K562 (cell line): Measurements from ENCODE around the gene AK2. TPM values are rescaled to one million over a fixed set of nuclear protein-coding genes. Genes with fewer than 3 reads are reported as not detected.

ENCODE experiments used
- ADNP ChIP-seq: fragments of 200-800 bp; sonication (Bioruptor generic); IDR thresholded peaks from 2 replicates; pipeline ENCODE4 v1.6.1; 2016; ENCODE audit warnings: missing genetic modification characterization, missing compliant biosample characterization
- DPF2 ChIP-seq: fragments of 450-650 bp; IDR thresholded peaks from 2 replicates; pipeline ENCODE4 v1.6.1; 2016
- EP300 ChIP-seq: IDR thresholded peaks from 2 replicates; pipeline ENCODE4 v1.6.1; 2012; ENCODE audit warnings: low read length, improper control_type of control experiment
- ESRRB ChIP-seq: fragments of 250-450 bp; sonication (Bioruptor Pico); IDR thresholded peaks from 2 replicates; pipeline ENCODE4 v1.5.0; 2020; ENCODE audit warnings: mild to moderate bottlenecking, moderate library complexity, borderline replicate concordance
- GATA2 ChIP-seq: sonication (generic); formaldehyde crosslinking; IDR thresholded peaks from 2 replicates; pipeline ENCODE4 v1.4.0; 2020; ENCODE audit warnings: mild to moderate bottlenecking, missing genetic modification reagents
- HCFC1 ChIP-seq: IDR thresholded peaks from 2 replicates; pipeline ENCODE4 v1.6.1; 2012; ENCODE audit warnings: low read depth, low read length, improper control_type of control experiment
- MYC ChIP-seq, 2 experiments: fragments of 250-450 bp in 1 of 2; sonication (Bioruptor Pico) in 1 of 2; IDR thresholded peaks; 2 replicates each; pipeline versions ENCODE4 v1.5.1 to v1.6.1; 2012 to 2021; ENCODE audit warnings: low read depth in 2 of 2, borderline replicate concordance in 1 of 2, improper control_type of control experiment in 1 of 2, low read length in 1 of 2, mild to moderate bottlenecking in 1 of 2, moderate library complexity in 1 of 2
- NR2C2 ChIP-seq, 2 experiments: fragments of 200-800 bp in 1 of 2; sonication (Bioruptor generic) in 1 of 2; sonication (generic) in 1 of 2; formaldehyde crosslinking in 1 of 2; IDR thresholded peaks; 2 replicates each; pipeline versions ENCODE4 v1.6.1 to v1.8.0; 2016 to 2022; ENCODE audit warnings: mild to moderate bottlenecking in 1 of 2, missing compliant biosample characterization in 1 of 2, missing genetic modification characterization in 1 of 2, missing genetic modification reagents in 1 of 2
- PHF21A ChIP-seq: fragments of 450-650 bp; IDR thresholded peaks from 2 replicates; pipeline ENCODE4 v1.6.1; 2017; ENCODE audit warnings: low read depth, borderline replicate concordance
- PTRF ChIP-seq: fragments of 450-650 bp; IDR thresholded peaks from 2 replicates; pipeline ENCODE4 v1.6.1; 2016; ENCODE audit warnings: mild to moderate bottlenecking, missing genetic modification characterization, missing compliant biosample characterization
- SRSF3 ChIP-seq: fragments of 200-400 bp; formaldehyde crosslinking; IDR thresholded peaks from 2 replicates; pipeline ENCODE4 v1.6.1; 2016; ENCODE audit warnings: mild to moderate bottlenecking, low read length, moderate library complexity; ENCODE audit not compliant: insufficient read depth
- TAF9B ChIP-seq: fragments of 450-650 bp; IDR thresholded peaks from 2 replicates; pipeline ENCODE4 v1.6.1; 2018; ENCODE audit warnings: mild to moderate bottlenecking; ENCODE audit not compliant: partially characterized antibody
- ZNF175 ChIP-seq: fragments of 200-800 bp; sonication (Bioruptor generic); IDR thresholded peaks from 2 replicates; pipeline ENCODE4 v1.6.1; 2016; ENCODE audit warnings: low read depth, mild to moderate bottlenecking, missing genetic modification characterization, missing compliant biosample characterization
- ZNF316 ChIP-seq: fragments of 450-650 bp; IDR thresholded peaks from 2 replicates; pipeline ENCODE4 v1.6.1; 2016
- ZNF444 ChIP-seq: fragments of 250-450 bp; sonication (Bioruptor Pico); IDR thresholded peaks from 2 replicates; pipeline ENCODE4 v1.4.0; 2020; ENCODE audit warnings: mild to moderate bottlenecking, moderate library complexity
- ZNF561 ChIP-seq: fragments of 450-650 bp; formaldehyde crosslinking; conservative IDR thresholded peaks from 2 replicates; pipeline ENCODE4 v1.4.0; 2020; ENCODE audit warnings: mild to moderate bottlenecking, moderate library complexity
- ZNF77 ChIP-seq: fragments of 250-450 bp; sonication (Bioruptor Pico); IDR thresholded peaks from 2 replicates; pipeline ENCODE4 v1.5.0; 2020
- polyA plus RNA-seq, 8 experiments: library from polyadenylated mRNA; depleted of rRNA in 4 of 8; stranded (reverse) in 5 of 8; unstranded in 3 of 8; fragments of >200 nt; fragmentation: Nextera tagmentation in 2 of 8; fragmentation: Illumina TruSeq in 1 of 8; extraction: Ambion mirVana in 2 of 8; extraction: Trizol in 1 of 8; gene quantifications; 2 replicates each; pipeline versions ENCODE4 v1.2.1 to v1.2.3, GENCODE V29; 2011 to 2014; ENCODE audit warnings: inconsistent platforms in 1 of 8, missing spikeins in 1 of 8
- total RNA-seq, 7 experiments: library from RNA; depleted of rRNA in 6 of 7; stranded (reverse); fragments of >200 nt in 6 of 7; fragmentation: Illumina TruSeq in 2 of 7; extraction: Trizol in 2 of 7; gene quantifications; 2 replicates each; pipeline versions ENCODE4 v1.2.1 to v1.2.3, GENCODE V29; 2011 to 2021; ENCODE audit warnings: low replicate concordance in 1 of 7
- TF ChIP-seq, protein P1 (sequence below): fragments of 200-800 bp; sonication (Bioruptor generic); IDR thresholded peaks from 2 replicates; pipeline ENCODE4 v1.6.1; 2017; ENCODE audit warnings: missing genetic modification characterization, missing compliant biosample characterization
- TF ChIP-seq, protein P2 (sequence below): fragments of 250-450 bp; sonication (Bioruptor Pico); IDR thresholded peaks from 2 replicates; pipeline ENCODE4 v1.8.0; 2021; ENCODE audit warnings: borderline replicate concordance, mild to moderate bottlenecking, moderate library complexity; ENCODE audit not compliant: poor library complexity, severe bottlenecking
- TF ChIP-seq, protein P3 (sequence below), 2 experiments: IDR thresholded peaks; 2 replicates each; pipeline ENCODE4 v1.6.1; 2012; ENCODE audit warnings: improper control_type of control experiment in 2 of 2, low read depth in 2 of 2, low read length in 2 of 2, borderline replicate concordance in 1 of 2

AK2 gene
- total and polyA plus RNA-seq, 9 of the 15 experiments (the other 6 are each of a cell fraction or from before 2014, with no cell fraction given): 105 to 1,050 (median 509) TPM

DNA sequence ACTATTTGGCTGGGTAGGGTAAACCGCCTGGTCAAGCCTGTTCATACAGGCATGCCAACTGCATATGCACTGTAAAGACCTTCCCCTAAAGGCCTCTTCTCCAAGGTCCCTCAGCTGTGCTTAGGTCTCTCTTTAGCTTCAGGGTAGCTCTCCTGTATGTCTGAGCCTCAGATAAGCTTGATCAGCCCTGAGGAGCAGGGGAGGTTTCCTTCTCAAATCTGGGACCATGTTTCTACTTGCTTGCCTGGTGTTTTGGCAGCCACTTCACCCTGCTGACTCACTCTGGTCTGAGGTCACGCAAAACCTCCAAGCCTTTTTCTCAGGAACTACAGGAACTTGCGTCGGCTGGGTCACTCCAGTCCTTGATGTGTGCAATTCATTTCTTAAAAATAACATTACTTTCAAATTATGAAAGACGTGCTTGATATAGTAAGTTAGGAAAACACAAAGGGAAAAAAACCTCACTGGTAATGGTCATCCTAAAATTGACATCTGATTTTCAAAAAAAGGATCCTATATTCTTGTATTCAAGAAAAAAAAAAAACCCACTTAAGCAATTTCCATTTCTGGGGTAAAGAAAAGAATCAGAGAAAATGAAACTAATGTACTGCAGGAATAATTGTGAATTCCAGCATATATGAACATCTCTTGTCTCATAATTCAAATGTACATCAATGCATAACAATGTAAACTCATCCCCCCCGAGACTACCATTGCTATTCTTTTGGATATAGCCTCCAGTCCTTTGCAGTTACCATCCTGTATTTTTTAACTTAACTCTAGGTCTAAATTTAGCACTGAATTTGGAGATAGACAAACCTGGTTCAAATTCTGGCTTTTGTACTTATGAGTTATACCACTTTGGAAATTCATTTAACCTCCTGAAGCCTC is 47.3 kb downstream of the AK2 start (continued):
- TF ChIP-seq ZNF444 (no peak), ESRRB (no peak), MYC (IDR thresholded peaks at IDR 0.05; ENCODE audit: low read depth, low read length) (peak; percentile 49), MYC (CRISPR knock-in tag; IDR thresholded peaks at IDR 0.05; ENCODE audit: borderline replicate concordance, low read depth) (no peak; the same call in 1 of the 2 replicates), ZNF77 (CRISPR knock-in tag) (no peak), NR2C2 (CRISPR knock-in tag; IDR thresholded peaks at IDR 0.05) (no peak), NR2C2 (tag; IDR thresholded peaks at IDR 0.05) (peak; percentile 94), PHF21A (peak; percentile 44; the same call in 1 of the 2 replicates), ZNF175 (CRISPR knock-in tag) (0 out of 2 replicates have a peak, but pooled peaks have one; percentile 75), GATA2 (CRISPR knock-in tag) (no peak), ZNF316 (peak; percentile 86), ZNF561 (CRISPR knock-in tag) (no peak), TAF9B (no peak), SRSF3 (no peak), DPF2 (peak; percentile 90), EP300 (peak; percentile 75), HCFC1 (no peak), PTRF (tag) (no peak), ADNP (tag) (no peak)
- TF ChIP-seq, protein P1, sequence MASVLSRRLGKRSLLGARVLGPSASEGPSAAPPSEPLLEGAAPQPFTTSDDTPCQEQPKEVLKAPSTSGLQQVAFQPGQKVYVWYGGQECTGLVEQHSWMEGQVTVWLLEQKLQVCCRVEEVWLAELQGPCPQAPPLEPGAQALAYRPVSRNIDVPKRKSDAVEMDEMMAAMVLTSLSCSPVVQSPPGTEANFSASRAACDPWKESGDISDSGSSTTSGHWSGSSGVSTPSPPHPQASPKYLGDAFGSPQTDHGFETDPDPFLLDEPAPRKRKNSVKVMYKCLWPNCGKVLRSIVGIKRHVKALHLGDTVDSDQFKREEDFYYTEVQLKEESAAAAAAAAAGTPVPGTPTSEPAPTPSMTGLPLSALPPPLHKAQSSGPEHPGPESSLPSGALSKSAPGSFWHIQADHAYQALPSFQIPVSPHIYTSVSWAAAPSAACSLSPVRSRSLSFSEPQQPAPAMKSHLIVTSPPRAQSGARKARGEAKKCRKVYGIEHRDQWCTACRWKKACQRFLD (CRISPR knock-in tag): no peak
- TF ChIP-seq, protein P2, sequence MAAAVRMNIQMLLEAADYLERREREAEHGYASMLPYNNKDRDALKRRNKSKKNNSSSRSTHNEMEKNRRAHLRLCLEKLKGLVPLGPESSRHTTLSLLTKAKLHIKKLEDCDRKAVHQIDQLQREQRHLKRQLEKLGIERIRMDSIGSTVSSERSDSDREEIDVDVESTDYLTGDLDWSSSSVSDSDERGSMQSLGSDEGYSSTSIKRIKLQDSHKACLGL (CRISPR knock-in tag): no peak
- TF ChIP-seq, protein P3, sequence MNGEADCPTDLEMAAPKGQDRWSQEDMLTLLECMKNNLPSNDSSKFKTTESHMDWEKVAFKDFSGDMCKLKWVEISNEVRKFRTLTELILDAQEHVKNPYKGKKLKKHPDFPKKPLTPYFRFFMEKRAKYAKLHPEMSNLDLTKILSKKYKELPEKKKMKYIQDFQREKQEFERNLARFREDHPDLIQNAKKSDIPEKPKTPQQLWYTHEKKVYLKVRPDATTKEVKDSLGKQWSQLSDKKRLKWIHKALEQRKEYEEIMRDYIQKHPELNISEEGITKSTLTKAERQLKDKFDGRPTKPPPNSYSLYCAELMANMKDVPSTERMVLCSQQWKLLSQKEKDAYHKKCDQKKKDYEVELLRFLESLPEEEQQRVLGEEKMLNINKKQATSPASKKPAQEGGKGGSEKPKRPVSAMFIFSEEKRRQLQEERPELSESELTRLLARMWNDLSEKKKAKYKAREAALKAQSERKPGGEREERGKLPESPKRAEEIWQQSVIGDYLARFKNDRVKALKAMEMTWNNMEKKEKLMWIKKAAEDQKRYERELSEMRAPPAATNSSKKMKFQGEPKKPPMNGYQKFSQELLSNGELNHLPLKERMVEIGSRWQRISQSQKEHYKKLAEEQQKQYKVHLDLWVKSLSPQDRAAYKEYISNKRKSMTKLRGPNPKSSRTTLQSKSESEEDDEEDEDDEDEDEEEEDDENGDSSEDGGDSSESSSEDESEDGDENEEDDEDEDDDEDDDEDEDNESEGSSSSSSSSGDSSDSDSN (IDR thresholded peaks at IDR 0.05; ENCODE audit: borderline replicate concordance in 1 of 2, low read depth in 2 of 2, low read length in 2 of 2): peak; percentile 57 to 71; a peak in 3 of 4 replicates
